Measurements from ENCODE around the gene ZNRD2. TPM values are rescaled to one million over a fixed set of nuclear protein-coding genes. Genes with fewer than 3 reads are reported as not detected.

Gene ZNRD2
- total RNA-seq, 1 experiment from 2014 or later = 70.9 TPM

DNA sequence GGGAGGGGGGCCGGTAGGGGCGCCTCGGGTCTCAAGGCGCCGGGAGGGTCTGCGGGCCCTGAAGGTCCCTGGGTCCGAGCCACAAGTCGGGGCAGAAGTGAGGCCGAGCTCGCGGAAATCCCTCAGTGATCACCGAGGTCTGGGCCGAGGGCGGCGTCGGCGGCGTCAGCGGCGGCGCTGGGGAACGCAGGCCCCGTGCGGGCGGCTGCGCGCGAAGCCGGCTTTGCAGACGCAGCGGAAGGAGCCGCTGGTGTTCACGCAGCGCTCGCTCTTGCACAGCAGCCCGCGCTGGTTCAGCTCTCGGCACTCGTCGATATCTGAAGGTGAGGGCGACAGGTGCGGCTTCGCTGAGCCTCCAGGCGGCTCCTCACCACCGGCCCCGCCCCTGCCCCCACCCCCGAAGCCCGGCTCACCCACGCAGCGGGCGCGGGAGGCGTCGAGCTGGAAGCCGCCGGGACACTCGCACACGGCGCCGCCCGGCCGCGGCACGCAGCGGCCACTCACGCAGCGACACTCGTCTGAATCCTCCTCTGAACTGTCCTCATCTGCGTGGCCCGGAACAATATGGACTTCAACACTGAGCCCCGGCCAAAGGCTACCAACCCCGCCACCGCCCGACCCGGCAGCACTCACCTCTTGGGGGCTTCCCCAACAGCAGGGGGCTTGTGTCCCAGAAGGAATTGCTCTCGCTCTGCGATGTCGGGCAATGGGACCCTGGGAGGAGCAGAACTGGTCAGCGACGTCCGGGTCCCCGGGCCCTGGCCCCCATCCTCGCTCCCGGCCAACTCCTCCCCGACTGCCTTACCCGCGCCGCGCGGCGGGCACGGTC is 31.1 kb upstream of the ZNRD2 start (continued):
- TF ChIP-seq, protein P1, sequence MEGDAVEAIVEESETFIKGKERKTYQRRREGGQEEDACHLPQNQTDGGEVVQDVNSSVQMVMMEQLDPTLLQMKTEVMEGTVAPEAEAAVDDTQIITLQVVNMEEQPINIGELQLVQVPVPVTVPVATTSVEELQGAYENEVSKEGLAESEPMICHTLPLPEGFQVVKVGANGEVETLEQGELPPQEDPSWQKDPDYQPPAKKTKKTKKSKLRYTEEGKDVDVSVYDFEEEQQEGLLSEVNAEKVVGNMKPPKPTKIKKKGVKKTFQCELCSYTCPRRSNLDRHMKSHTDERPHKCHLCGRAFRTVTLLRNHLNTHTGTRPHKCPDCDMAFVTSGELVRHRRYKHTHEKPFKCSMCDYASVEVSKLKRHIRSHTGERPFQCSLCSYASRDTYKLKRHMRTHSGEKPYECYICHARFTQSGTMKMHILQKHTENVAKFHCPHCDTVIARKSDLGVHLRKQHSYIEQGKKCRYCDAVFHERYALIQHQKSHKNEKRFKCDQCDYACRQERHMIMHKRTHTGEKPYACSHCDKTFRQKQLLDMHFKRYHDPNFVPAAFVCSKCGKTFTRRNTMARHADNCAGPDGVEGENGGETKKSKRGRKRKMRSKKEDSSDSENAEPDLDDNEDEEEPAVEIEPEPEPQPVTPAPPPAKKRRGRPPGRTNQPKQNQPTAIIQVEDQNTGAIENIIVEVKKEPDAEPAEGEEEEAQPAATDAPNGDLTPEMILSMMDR (IDR thresholded peaks at IDR 0.05) = no peak
- TF ChIP-seq, protein P2, sequence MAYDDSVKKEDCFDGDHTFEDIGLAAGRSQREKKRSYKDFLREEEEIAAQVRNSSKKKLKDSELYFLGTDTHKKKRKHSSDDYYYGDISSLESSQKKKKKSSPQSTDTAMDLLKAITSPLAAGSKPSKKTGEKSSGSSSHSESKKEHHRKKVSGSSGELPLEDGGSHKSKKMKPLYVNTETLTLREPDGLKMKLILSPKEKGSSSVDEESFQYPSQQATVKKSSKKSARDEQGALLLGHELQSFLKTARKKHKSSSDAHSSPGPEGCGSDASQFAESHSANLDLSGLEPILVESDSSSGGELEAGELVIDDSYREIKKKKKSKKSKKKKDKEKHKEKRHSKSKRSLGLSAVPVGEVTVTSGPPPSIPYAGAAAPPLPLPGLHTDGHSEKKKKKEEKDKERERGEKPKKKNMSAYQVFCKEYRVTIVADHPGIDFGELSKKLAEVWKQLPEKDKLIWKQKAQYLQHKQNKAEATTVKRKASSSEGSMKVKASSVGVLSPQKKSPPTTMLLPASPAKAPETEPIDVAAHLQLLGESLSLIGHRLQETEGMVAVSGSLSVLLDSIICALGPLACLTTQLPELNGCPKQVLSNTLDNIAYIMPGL (CRISPR knock-in tag; IDR thresholded peaks at IDR 0.05) = no peak
- TF ChIP-seq MYBL2 (CRISPR knock-in tag; IDR thresholded peaks at IDR 0.05) (peak; percentile 66; the same call in 1 of the 2 replicates), ZNF121 (CRISPR knock-in tag; IDR thresholded peaks at IDR 0.05) (no peak), ZNF138 (CRISPR knock-in tag; conservative IDR thresholded peaks at IDR 0.05) (0 out of 2 replicates have a peak, but pooled peaks have one; percentile 27), ERG (CRISPR knock-in tag; IDR thresholded peaks at IDR 0.05) (no peak), GTF2I (CRISPR knock-in tag; conservative IDR thresholded peaks at IDR 0.05) (no peak), ATF3 (CRISPR knock-in tag; conservative IDR thresholded peaks at IDR 0.05) (no peak), TEAD4 (CRISPR knock-in tag; IDR thresholded peaks at IDR 0.05) (no peak), ZNF396 (CRISPR knock-in tag; IDR thresholded peaks at IDR 0.05; ENCODE audit: borderline replicate concordance) (no peak), ZBTB21 (CRISPR knock-in tag; IDR thresholded peaks at IDR 0.05; ENCODE audit: borderline replicate concordance) (no peak), GABPB1 (CRISPR knock-in tag; IDR thresholded peaks at IDR 0.05) (no peak), ZNF423 (CRISPR knock-in tag; IDR thresholded peaks at IDR 0.05) (no peak)
- TF ChIP-seq, protein P3, sequence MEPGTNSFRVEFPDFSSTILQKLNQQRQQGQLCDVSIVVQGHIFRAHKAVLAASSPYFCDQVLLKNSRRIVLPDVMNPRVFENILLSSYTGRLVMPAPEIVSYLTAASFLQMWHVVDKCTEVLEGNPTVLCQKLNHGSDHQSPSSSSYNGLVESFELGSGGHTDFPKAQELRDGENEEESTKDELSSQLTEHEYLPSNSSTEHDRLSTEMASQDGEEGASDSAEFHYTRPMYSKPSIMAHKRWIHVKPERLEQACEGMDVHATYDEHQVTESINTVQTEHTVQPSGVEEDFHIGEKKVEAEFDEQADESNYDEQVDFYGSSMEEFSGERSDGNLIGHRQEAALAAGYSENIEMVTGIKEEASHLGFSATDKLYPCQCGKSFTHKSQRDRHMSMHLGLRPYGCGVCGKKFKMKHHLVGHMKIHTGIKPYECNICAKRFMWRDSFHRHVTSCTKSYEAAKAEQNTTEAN (CRISPR knock-in tag; IDR thresholded peaks at IDR 0.05) = 0 out of 2 replicates have a peak, but pooled peaks have one; percentile 32
- TF ChIP-seq, protein P4, sequence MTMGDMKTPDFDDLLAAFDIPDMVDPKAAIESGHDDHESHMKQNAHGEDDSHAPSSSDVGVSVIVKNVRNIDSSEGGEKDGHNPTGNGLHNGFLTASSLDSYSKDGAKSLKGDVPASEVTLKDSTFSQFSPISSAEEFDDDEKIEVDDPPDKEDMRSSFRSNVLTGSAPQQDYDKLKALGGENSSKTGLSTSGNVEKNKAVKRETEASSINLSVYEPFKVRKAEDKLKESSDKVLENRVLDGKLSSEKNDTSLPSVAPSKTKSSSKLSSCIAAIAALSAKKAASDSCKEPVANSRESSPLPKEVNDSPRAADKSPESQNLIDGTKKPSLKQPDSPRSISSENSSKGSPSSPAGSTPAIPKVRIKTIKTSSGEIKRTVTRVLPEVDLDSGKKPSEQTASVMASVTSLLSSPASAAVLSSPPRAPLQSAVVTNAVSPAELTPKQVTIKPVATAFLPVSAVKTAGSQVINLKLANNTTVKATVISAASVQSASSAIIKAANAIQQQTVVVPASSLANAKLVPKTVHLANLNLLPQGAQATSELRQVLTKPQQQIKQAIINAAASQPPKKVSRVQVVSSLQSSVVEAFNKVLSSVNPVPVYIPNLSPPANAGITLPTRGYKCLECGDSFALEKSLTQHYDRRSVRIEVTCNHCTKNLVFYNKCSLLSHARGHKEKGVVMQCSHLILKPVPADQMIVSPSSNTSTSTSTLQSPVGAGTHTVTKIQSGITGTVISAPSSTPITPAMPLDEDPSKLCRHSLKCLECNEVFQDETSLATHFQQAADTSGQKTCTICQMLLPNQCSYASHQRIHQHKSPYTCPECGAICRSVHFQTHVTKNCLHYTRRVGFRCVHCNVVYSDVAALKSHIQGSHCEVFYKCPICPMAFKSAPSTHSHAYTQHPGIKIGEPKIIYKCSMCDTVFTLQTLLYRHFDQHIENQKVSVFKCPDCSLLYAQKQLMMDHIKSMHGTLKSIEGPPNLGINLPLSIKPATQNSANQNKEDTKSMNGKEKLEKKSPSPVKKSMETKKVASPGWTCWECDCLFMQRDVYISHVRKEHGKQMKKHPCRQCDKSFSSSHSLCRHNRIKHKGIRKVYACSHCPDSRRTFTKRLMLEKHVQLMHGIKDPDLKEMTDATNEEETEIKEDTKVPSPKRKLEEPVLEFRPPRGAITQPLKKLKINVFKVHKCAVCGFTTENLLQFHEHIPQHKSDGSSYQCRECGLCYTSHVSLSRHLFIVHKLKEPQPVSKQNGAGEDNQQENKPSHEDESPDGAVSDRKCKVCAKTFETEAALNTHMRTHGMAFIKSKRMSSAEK (CRISPR knock-in tag; IDR thresholded peaks at IDR 0.05; ENCODE audit: borderline replicate concordance) = no peak
- TF ChIP-seq, protein P5, sequence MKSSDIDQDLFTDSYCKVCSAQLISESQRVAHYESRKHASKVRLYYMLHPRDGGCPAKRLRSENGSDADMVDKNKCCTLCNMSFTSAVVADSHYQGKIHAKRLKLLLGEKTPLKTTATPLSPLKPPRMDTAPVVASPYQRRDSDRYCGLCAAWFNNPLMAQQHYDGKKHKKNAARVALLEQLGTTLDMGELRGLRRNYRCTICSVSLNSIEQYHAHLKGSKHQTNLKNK (CRISPR knock-in tag; IDR thresholded peaks at IDR 0.05) = no peak
- TF ChIP-seq, protein P6, sequence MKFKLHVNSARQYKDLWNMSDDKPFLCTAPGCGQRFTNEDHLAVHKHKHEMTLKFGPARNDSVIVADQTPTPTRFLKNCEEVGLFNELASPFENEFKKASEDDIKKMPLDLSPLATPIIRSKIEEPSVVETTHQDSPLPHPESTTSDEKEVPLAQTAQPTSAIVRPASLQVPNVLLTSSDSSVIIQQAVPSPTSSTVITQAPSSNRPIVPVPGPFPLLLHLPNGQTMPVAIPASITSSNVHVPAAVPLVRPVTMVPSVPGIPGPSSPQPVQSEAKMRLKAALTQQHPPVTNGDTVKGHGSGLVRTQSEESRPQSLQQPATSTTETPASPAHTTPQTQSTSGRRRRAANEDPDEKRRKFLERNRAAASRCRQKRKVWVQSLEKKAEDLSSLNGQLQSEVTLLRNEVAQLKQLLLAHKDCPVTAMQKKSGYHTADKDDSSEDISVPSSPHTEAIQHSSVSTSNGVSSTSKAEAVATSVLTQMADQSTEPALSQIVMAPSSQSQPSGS (CRISPR knock-in tag; IDR thresholded peaks at IDR 0.05; ENCODE audit: borderline replicate concordance, low read depth) = no peak
- TF ChIP-seq, protein P7, sequence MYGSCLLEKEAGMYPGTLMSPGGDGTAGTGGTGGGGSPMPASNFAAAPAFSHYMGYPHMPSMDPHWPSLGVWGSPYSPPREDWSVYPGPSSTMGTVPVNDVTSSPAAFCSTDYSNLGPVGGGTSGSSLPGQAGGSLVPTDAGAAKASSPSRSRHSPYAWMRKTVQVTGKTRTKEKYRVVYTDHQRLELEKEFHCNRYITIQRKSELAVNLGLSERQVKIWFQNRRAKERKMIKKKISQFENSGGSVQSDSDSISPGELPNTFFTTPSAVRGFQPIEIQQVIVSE (CRISPR knock-in tag; IDR thresholded peaks at IDR 0.05; ENCODE audit: borderline replicate concordance) = no peak
